ENCODE data around the gene PPP1R9A.

GRCh38 chr7:95279417-95279816 is 372.0 kb downstream of the PPP1R9A start:
- TF ChIP-seq CTCF (conservative IDR thresholded peaks at IDR 0.05; ENCODE audit: low read depth, low read length) (no peak), EZH2 (IDR thresholded peaks at IDR 0.05; ENCODE audit: low read length, unreplicated experiment) (no peak), EZH2phosphoT487 (IDR thresholded peaks at IDR 0.05; ENCODE audit: borderline replicate concordance, low read length) (no peak)

All from PC-3 (cell line).